GM21360 (cell line): Measurements from ENCODE around the gene CFAP97D2.
"Not testable (repeated sequence)": the region's sequence is repeated elsewhere in the genome, so short reads cannot be mapped to it uniquely, and the experiment has no call there.

Source experiments
- ATAC-seq: cut with Tn5 transposase; IDR thresholded peaks from one replicate; pipeline ENCODE4 v1.9.1; 2021; ENCODE audit warnings: mild to moderate bottlenecking, moderate library complexity; ENCODE audit not compliant: unreplicated experiment

The CFAP97D2 gene

DNA sequence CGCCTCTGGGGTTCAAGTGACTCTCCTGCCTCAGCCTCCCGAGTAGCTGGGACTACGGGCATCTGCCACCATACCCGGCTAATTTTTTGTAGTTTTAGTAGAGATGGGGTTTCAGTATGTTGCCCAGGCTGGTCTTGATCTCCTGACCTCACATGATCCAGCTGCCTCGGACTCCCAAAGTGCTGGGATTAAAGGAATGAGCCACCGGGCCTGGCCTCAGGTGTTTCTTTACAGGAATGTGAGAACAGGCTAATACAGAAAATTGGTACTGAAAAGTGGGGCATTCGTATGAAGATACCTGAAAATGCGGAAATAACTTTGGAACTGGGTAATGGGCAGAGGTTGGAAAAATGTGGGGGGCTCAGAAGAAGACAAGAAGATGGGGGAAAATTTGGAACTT is 52.8 kb downstream of the CFAP97D2 start:
- ATAC-seq: no peak

DNA sequence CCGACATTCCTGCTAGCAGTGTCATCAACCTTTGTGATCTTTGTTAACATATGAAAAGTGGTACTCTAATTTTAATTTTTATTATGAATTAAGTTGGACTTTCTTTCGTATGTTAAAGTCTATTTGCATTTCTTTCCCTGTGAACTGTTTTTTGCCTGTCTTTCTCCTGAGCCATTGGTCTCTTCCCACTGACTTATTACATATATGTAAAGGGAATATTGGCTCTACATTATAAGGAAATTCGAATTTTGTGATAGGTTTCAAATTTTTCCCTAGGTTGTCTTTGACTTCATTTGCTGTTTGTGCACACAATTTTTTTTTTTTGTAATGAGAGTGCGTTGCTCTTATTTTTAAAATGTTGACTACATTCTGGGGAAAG is 55.2 kb downstream of the CFAP97D2 start:
- no peak for ATAC-seq

DNA sequence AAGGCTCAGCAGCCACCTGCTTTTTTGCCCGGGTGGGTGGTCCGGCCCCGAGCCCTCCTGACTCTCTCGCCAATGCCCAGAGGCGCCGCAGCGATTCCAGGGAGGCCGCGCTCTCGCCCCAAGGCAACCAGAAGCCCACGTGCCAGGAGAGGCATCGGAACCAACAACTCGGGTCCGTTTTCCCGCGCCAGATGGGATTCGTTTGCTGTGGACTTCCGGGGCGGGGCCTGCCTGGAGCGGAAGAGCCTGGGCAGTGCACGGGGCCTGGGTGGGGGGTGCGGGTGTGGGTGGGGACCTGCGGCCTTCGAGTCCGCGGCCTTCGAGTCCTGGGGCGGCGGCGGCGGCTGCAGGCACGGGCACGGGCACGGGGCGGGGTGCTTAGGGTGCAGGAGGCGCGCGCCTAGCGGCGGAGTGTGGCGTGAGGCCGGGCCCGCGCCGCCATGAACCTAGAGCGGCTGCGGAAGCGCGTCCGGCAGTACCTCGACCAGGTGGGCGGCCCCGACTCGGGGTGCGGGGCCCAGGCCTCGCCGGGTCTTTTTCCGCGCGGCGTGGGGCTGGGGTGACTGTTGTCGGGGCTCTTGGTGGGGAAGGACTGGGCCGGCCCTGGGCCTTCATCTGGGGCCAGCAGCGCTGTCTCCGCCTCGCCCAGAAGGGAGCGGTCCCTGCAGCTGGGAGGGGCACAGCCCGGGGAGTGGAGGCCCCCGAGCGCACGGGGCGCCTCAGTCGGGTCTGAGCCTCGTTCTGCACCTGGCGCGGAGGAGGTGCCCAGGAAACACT is 55.8 kb downstream of the CFAP97D2 start, which contains the start of gene CDC16:
Gene CDC16 (plus strand): TSS at position 253 of the 777 bp plus-strand sequence. CDS start 188 bp downstream, at position 441.
- peak; percentile 86 for ATAC-seq

DNA sequence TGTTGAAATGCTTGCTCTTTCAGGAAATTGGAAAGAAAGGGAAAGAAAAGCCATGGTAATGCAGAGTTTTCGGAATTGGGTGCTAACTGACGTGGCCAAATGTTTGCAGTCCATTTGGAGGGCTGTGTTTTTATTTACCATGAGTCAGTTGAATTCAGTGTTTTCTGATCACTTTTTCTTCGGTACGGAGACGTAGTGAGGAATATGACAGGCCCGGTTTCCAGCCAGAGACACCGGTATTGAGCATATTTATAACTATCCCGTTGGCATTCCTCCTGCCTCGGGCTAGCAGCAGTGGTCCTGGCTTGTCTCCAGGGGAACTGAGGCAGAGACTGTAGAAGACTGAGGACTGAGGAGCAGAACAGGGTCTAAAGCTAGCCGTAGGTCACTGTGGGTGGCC is 56.6 kb downstream of the CFAP97D2 start:
- ATAC-seq: no peak

DNA sequence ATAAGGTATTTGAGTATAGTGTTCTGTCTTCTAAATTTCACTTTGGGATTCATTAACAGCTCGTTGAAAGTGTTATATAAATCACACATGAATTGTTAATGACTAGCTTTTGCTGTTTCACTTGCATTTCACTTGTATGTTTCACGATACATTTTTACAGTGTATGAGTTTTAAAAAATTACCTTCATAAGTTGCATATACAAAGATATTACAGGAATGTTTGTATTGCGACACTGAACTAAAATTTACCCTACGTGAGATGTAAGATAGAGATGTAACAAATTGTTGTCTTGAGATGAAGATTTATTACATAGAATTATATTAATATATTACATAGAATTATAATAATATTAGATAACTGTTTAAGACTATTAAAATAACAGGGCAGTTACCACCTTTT is 57.2 kb downstream of the CFAP97D2 start:
- ATAC-seq: no peak

DNA sequence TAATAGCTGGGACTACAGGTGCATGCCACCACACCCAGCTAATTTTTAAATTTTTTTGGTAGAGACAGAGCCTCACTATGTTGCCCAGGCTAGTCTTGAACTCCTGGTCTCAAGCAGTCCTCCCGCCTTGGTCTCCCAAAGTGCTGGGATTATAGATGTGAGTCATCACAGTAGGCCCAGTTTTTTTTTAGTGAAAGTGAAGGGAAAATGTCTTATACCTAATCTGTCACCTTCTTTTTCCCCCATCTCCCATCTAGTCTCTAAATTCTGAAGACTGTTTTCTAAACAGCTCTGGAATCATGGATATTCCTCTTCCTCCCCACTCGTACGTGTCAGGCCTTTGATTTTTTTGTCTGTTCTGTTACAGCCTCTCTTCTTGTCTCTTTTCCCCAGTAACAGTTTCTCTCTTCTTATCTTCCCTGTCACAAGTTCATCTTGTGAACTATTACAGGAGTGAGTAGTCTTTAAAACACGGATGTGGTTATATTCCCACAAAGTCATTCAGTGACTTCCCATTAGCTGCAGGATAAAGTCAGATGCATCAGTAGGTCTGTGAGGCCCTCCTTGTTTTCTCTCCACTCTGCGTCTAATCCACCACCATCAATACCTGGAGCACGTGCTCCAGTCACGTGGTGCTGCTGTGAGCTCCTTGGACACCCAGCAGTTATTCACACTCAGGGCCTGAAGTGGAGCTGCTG is 58.5 kb downstream of the CFAP97D2 start:
- no peak for ATAC-seq

DNA sequence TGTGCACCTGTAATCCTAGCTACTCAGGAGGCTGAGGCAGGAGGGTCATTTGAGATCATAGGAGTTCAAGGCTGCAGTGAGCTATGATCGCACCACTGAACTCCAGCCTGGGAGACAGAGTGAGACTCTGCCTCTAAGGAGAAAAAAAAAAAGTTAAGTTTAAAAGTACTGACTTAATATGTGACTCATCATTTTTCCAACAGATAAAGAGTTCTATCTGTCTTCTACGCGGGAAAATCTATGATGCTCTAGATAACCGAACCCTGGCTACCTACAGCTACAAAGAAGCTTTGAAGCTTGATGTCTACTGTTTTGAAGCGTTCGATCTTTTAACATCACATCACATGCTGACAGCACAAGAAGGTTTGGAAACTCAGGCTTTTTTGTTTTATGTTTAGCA is 62.9 kb downstream of the CFAP97D2 start:
- no peak for ATAC-seq

DNA sequence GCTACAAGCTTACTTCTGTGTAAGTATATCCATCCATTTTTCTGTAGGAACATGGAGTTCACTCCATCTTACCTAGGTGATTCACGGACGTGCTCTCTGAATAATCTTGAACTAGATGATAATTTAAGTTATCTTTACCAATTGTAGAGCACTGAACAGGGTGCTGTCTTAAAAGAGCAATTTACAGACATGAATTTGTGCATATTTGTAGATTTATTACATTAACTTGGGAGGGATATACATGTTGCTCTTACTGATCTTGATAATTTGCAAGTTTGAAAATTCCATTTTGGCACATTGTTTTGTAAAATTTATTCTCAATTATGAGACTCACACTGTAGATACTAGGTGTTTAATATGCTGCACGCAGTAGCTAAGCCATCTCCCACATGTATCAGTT is 64.9 kb downstream of the CFAP97D2 start:
- ATAC-seq: no peak

DNA sequence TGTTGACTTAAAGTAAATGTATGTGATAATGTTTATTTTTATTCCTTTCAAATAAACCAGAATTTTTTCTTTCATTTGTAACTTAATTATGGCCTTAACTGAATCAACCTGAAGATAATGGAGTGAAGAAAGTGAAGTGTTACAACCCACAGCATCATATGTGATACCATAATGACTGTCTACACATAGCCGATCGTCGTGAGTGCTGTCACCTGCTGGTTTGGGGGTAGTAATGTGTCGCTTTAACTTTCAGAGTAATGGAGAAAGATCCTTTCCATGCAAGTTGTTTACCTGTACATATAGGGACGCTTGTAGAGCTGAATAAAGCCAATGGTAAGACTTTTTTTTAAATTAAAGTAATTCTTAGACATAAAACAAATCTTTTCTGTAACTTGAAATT is 65.6 kb downstream of the CFAP97D2 start:
- ATAC-seq: no peak

DNA sequence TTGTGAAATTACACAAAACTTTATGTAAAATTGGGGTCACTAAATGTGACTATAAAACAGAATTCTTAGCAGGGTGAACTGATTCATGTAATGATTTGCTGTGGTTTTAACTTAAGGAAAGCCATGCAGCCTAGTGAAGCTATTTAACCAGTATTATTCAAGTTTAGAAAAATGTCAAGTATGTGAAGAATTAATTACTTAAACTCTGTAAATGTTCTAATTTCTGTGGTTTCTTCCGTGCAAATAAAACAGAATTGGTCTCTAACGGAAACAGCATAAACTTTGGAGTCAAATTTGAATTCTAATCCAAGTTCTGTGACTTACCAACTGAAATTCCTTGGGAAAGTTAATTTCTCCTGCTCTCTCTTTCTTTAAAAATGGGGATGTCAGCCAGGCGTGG is 69.0 kb downstream of the CFAP97D2 start:
- ATAC-seq: no peak

DNA sequence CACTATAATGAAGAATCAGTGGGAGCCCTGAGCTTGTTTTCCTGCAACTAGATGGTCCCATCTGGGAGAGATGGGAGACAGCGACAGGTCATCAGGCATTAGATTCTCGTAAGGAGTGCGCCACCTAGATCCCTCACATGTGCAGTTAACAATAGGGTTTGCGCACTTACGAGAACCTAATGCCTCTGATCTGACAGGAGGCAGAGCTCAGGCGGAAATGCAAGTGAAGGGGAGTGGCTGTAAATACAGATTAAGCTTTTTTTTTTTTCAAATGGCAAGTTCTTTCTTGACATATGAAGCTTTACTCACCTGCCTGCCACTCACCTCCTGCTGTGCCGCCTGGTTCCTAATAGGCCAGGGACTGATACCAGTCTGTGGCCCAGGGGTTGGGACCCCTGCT is 70.0 kb downstream of the CFAP97D2 start:
- no peak for ATAC-seq

DNA sequence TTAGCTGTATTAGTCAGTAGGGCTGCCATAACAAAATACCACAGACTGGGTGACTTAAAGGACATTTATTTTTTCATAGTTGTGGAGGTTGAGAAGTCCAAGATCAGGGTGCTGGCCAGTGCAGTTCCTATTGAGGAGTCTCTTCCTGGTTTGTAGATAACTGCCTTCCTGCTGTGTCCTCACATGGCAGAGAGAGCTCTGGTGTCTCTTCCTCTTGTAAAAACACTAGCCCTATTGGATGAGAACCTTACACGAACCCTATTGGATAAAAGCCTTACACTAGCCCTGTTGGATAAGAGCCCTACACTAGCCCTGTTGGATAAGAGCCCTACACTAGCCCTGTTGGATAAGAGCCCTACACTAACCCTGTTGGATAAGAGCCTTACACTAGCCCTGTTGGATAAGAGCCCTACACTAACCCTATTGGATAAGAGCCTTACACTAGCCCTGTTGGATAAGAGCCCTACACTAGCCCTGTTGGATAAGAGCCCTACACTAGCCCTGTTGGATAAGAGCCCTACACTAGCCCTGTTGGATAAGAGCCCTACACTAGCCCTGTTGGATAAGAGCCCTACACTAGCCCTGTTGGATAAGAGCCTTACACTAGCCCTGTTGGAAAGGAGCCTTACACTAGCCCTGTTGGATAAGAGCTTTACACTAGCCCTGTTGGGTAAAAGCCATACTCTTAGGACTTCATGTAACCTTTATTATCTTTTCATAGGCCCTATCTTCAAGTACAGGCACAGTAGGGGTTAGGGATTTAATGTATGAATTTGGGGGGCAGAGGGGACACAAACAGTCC is 72.8 kb downstream of the CFAP97D2 start:
- not testable (repeated sequence) for ATAC-seq

DNA sequence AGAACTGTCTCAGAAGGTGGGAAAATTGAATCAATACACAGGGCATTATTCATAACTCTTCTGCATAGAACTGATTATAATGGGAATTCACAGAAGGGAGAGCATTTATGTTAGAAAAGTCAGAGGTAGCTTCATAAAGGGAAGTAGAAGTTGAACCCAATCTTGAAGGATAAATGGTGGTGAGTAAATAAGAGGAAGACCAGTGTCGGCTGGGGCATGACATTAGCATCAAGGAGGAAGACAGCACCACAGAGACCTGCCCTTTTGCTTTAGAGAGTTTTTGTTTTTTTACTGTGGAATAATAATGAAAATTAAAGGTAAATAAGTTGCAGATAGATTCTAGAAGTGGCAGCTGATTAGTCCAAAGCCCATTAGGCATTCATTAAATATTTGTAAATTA is 77.5 kb downstream of the CFAP97D2 start:
- ATAC-seq: no peak

DNA sequence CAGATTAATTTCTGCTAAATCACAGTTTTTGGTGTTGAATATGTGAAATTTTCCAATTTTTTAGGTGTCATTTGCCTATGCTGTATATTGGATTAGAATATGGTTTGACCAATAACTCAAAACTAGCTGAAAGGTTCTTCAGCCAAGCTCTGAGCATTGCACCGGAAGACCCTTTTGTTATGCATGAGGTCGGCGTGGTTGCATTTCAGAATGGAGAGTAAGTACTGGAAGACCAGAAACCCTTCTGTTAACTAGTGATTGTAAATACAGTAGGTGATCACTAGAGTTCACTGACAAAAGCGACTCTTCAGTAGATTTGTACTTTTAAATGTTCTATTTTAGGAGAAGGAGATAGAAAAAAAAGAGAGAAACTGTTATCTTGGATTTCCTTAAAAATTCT is 78.0 kb downstream of the CFAP97D2 start:
- ATAC-seq: no peak

DNA sequence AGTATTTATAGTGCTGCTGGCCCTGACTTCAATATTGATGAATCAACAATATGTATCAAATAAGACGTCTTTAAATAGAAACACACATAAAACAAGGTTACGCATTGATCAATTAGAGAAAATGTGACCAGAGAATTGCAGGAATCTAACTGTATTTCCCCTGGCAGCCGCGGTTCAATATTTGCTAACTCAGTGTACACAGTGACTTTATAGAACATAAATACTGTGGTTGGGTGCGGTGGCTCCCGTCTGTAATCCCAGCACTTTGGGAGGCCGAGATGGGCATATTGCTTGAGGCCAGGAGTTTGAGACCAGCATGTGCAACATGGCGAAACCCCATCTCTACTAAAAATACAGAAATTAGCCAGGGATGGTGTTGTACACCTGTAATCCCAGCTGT is 79.5 kb downstream of the CFAP97D2 start:
- no peak for ATAC-seq

DNA sequence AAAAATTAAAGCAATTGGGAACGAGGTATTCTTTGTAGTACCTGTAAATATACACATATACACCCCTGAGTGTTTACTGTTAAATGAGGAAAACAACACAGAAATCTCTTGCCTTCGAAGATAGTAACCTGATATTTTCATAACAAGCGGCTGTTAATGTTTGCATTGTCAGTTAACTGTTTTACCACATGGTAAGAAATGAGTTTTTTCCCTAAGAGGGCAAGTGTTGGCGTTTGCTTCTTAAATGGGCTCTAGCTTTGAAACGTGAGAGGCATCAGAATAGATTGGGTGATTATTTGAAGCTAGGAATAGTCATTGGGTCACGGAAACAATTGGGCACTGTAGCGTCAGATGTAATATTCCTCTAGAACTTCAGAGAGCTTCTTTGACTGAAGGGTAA is 80.3 kb downstream of the CFAP97D2 start:
- ATAC-seq: no peak

DNA sequence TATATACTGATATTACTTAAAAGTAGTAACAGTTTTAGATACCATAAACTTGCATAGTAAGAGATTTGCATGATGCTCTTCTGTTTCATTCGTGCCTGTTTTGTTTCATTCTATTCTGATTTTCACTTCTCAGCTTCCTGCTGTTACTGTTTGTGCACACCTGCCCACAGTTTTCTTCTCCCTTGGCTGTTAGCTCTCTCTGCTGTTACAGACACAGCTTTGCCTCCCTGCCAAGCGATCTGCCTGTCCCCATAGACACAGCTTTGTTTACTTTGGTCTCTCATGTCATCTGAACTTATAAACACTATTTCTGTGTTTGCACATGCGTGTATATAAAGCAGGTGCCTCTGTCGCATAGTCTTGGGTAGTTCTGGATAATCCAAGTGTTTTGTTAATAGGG is 80.9 kb downstream of the CFAP97D2 start:
- no peak for ATAC-seq

DNA sequence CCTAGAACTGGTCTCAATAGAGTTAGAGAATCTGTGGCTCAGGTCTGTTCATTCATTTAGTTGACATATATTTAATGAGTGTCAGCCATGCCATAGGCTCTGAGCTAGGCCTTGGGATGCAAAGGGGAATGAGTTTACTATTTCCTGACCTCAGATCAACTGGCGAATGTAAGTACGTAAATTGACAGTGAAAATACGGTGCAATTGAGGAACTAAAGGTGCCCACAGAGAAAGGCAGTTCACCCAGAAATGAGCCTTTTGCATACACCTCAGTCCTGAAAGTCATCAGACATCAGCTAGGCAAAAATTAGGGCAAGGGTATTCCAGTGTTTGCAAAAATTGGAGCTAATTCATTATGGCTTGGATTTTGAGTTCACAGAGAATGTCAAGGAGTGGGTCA is 81.8 kb downstream of the CFAP97D2 start:
- no peak for ATAC-seq

DNA sequence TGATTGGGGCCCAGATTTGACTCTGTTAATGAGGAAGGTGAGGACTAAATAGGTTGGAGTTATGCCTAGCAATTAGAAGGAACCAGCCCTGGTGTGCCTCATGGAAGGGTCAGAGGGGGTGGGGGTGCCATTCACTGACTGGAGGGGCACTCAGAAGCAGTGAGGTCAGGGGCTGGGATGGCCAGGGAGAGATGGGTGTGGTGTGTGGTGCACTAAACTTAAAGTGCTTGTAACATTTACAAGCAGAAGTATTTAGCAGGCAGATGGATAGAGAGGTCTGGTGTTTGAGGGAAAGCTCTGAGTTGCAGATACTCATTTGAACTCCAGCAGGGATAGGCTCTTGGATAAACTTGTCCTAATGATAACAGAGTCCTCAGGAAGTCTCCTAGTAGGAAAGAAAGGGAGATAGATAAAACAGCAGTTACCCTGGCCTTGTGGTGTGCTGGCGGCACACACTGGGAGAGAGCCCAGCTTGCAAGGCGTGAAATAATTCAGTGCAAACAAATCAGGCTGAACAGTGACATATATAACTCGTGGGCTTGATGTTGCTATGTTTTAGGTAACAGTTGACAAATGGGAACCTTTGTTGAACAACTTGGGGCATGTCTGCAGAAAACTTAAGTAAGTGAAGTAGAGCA is 82.4 kb downstream of the CFAP97D2 start:
- no peak for ATAC-seq

DNA sequence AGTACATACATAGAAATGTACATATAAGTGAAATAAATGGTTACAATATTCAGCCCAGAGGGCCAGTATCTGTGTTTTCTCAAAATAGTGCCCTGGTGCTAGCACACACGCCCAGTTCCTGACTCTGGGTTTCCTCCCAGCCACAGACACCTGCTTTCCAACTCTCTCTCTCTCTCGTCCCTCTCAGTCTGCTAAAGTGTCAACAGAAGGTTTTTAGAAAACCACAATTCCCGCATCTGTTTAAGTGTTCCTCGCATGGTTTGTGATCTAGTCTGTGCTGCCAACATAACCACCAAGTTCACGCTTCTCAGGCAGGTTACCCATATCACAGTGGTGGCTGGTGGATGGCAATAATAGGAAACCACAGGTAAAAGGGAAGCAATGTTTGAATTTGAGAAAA is 84.5 kb downstream of the CFAP97D2 start:
- ATAC-seq: no peak

DNA sequence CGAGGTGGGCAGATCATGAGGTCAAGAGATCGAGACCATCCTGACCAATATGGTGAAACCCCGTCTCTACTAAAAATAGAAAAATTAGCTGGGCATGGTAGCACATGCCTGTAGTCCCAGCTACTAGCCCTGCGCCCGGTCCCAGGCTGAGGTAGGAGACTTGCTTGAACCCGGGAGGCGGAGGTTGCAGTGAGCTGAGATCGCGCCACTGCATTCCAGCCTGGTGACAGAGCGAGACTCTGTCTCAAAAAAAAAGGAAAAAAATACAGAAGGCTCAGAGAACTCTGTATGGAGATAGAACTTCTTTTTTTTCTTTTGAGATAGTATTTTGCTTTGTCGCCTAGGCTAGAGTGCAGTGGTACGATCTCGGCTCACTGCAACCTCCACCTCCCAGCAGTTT is 85.3 kb downstream of the CFAP97D2 start:
- not testable (repeated sequence) for ATAC-seq
